GM23338 (cell line): ENCODE measurements around the gene SLC45A3. TPM values are rescaled to one million over a fixed set of nuclear protein-coding genes. Genes with fewer than 3 reads are reported as not detected.

Experiments
- ATAC-seq: fragments of 200-7000 bp; cut with Tn5 transposase; 3 replicates; pipeline ENCODE4 v1.9.1; 2020
- DNase-seq: peaks from one replicate; pipeline ENCODE4 v3.0.0-alpha.2; 2015; ENCODE audit warnings: low spot score
- H2AFZ ChIP-seq: fragments of 200-600 bp; sonication (generic); 2 replicates; pipeline ENCODE4 v1.8.0; 2016; ENCODE audit warnings: antibody characterized with exemption, mild to moderate bottlenecking, moderate library complexity
- H3F3A ChIP-seq: fragments of 200-600 bp; sonication (generic); replicated peaks from 2 replicates; pipeline ENCODE4 v1.8.0; 2017; ENCODE audit warnings: antibody characterized with exemption, mixed run types, low read depth
- H3K27ac ChIP-seq: fragments of 200-600 bp; sonication (generic); 2 replicates; pipeline ENCODE4 v1.6.1; 2016; ENCODE audit warnings: low read depth
- H3K27me3 ChIP-seq: fragments of 200-600 bp; sonication (generic); 2 replicates; pipeline ENCODE4 v1.8.0; 2016; ENCODE audit warnings: mild to moderate bottlenecking, mixed run types, moderate library complexity; ENCODE audit not compliant: insufficient read depth
- H3K36me3 ChIP-seq: fragments of 200-600 bp; sonication (generic); 2 replicates; pipeline ENCODE4 v1.8.0; 2016; ENCODE audit warnings: mild to moderate bottlenecking; ENCODE audit not compliant: insufficient read depth
- H3K4me1 ChIP-seq: fragments of 200-600 bp; sonication (generic); 2 replicates; pipeline ENCODE4 v1.8.0; 2016; ENCODE audit warnings: mild to moderate bottlenecking, moderate library complexity; ENCODE audit not compliant: insufficient read depth
- H3K4me2 ChIP-seq: fragments of 200-600 bp; sonication (generic); 2 replicates; pipeline ENCODE4 v1.7.1; 2017; ENCODE audit warnings: mixed run types
- H3K4me3 ChIP-seq: fragments of 200-600 bp; sonication (generic); 2 replicates; pipeline ENCODE4 v1.6.1; 2016; ENCODE audit warnings: mixed run types
- H3K79me2 ChIP-seq: fragments of 200-600 bp; sonication (generic); replicated peaks from 2 replicates; pipeline ENCODE4 v1.8.0; 2017; ENCODE audit warnings: mild to moderate bottlenecking; ENCODE audit not compliant: insufficient read depth
- H3K9me2 ChIP-seq: fragments of 200-600 bp; sonication (generic); 2 replicates; pipeline ENCODE4 v1.8.0; 2017; ENCODE audit not compliant: insufficient read depth
- H4K20me1 ChIP-seq: fragments of 200-600 bp; sonication (generic); replicated peaks from 2 replicates; pipeline ENCODE4 v1.8.0; 2017; ENCODE audit warnings: mild to moderate bottlenecking; ENCODE audit not compliant: insufficient read depth
- H3K27ac Mint-ChIP-seq: 2 replicates; pipeline ENCODE4 v1.8.0; 2020; ENCODE audit warnings: inconsistent platforms, mild to moderate bottlenecking, moderate library complexity, mixed read lengths
- H3K27me3 Mint-ChIP-seq: 3 replicates; pipeline ENCODE4 v1.8.0; 2022; ENCODE audit warnings: low read depth, mild to moderate bottlenecking, moderate library complexity, mixed read lengths, inconsistent platforms; ENCODE audit not compliant: insufficient read depth, poor library complexity
- H3K36me3 Mint-ChIP-seq: 3 replicates; pipeline ENCODE4 v1.8.0; 2021; ENCODE audit warnings: low read depth, mild to moderate bottlenecking, inconsistent platforms, moderate library complexity, mixed read lengths
- H3K4me1 Mint-ChIP-seq: 3 replicates; pipeline ENCODE4 v1.8.0; 2020; ENCODE audit warnings: mild to moderate bottlenecking, inconsistent platforms, mixed read lengths
- H3K4me3 Mint-ChIP-seq: 3 replicates; pipeline ENCODE4 v1.8.0; 2021; ENCODE audit warnings: moderate library complexity, mild to moderate bottlenecking, inconsistent platforms, mixed read lengths
- H3K9me3 Mint-ChIP-seq: 3 replicates; pipeline ENCODE4 v1.8.0; 2020; ENCODE audit warnings: moderate library complexity, mild to moderate bottlenecking, inconsistent platforms, mixed read lengths
- CREB1 ChIP-seq: fragments of 250-450 bp; sonication (Bioruptor Pico); IDR thresholded peaks from 2 replicates; pipeline ENCODE4 v1.5.0; 2020; ENCODE audit warnings: low read depth, mild to moderate bottlenecking, moderate library complexity
- ETS1 ChIP-seq: IDR thresholded peaks from 2 replicates; pipeline ENCODE4 v1.6.1; 2016; ENCODE audit warnings: antibody characterized with exemption
- EZH2 ChIP-seq: fragments of 200-600 bp; sonication (generic); IDR thresholded peaks from one replicate; pipeline ENCODE4 v1.8.0; 2017; ENCODE audit warnings: antibody characterized with exemption, mild to moderate bottlenecking, low read depth; ENCODE audit not compliant: unreplicated experiment
- EZH2phosphoT487 ChIP-seq: fragments of 200-600 bp; sonication (generic); IDR thresholded peaks from one replicate; pipeline ENCODE4 v1.8.1; 2018; ENCODE audit warnings: antibody characterized with exemption; ENCODE audit not compliant: unreplicated experiment
- JUNB ChIP-seq: IDR thresholded peaks from one replicate; pipeline ENCODE4 v1.6.1; 2016; ENCODE audit warnings: antibody characterized with exemption; ENCODE audit not compliant: unreplicated experiment
- NANOG ChIP-seq: IDR thresholded peaks from 2 replicates; pipeline ENCODE4 v1.6.1; 2016; ENCODE audit warnings: antibody characterized with exemption, borderline replicate concordance
- POLR2AphosphoS5 ChIP-seq: IDR thresholded peaks from 2 replicates; pipeline ENCODE4 v1.6.1; 2016; ENCODE audit warnings: antibody characterized with exemption, low read depth
- STAT1 ChIP-seq: IDR thresholded peaks from one replicate; pipeline ENCODE4 v1.6.1; 2016; ENCODE audit warnings: antibody characterized with exemption; ENCODE audit not compliant: unreplicated experiment
- ZNF114 ChIP-seq: fragments of 250-450 bp; sonication (Bioruptor Pico); IDR thresholded peaks from 2 replicates; pipeline ENCODE4 v1.5.0; 2020; ENCODE audit warnings: mild to moderate bottlenecking, moderate library complexity
- ZNF331 ChIP-seq: fragments of 250-450 bp; sonication (Bioruptor Pico); IDR thresholded peaks from 2 replicates; pipeline ENCODE4 v1.5.0; 2020; ENCODE audit warnings: low read depth, mild to moderate bottlenecking, moderate library complexity
- polyA plus RNA-seq: library from polyadenylated mRNA; unstranded; fragments of >200 nt; fragmentation: Nextera tagmentation; extraction: Ambion mirVana; gene quantifications from 2 replicates; pipeline ENCODE4 v1.2.1, GENCODE V29; 2016
- total RNA-seq: library from RNA; depleted of rRNA; stranded (reverse); fragments of >200 nt; shearing (Covaris generic); gene quantifications from 2 replicates; pipeline ENCODE4 v1.2.3, GENCODE V29; 2014
- TF ChIP-seq, protein P1 (sequence below): IDR thresholded peaks from one replicate; pipeline ENCODE4 v1.6.1; 2018; ENCODE audit warnings: antibody characterized with exemption; ENCODE audit not compliant: unreplicated experiment
- TF ChIP-seq, protein P2 (sequence below), 2 experiments: fragments of 200-600 bp in 1 of 2; sonication (generic) in 1 of 2; conservative IDR thresholded peaks; 2 replicates each; pipeline versions ENCODE4 v1.5.1 to v1.6.1; 2016 to 2017; ENCODE audit warnings: antibody characterized with exemption in 2 of 2, low read depth in 2 of 2, mild to moderate bottlenecking in 2 of 2, moderate library complexity in 1 of 2

SLC45A3 gene
- total and polyA plus RNA-seq, 2 experiments from 2014 or later: 4.7 to 16.0 TPM

DNA sequence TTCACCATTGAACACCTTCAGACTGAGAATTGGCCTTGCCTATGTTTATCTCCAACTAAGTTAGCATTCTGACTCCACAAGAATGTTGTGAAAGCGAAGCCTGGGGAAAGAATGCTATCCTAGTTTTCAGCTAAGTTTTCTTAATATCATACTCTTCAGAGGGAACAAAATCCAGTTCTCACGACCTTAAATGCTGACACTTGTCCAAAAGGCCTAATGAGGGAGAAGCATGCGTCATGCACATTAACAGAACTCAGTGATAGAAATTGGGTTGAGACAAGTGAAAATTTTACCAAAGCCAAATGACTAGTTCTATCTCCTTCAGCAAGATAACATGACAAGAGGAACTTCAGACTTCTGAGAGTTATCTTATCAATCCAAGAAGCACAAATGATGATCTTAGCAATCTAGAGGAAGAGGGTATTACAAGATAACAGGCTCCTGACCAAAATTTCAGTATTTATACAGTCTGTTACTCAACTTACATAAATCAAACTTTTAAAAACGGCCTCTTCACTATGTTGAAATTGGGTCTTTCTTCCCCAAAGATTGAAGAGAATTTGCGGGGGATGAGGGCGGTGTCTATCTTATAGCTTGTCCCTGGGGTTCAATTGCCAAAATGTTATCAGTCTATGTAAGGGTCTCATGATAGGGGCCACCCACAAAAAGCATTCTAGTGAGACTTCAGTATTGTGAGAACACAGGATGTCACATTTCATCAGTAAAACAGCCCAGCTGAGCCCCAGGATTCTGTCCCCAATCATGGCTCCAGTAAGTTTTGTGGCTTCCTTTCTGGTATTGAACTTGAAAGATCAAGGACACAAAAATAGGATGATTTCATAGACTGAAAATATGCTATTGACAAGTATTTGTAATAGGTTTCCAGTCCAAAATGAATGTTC lies 26.5 kb upstream of the SLC45A3 start:
- H3K27me3 Mint-ChIP-seq: peaks cover 4% of the 10 kb centered on the region
- TF ChIP-seq, protein P1, sequence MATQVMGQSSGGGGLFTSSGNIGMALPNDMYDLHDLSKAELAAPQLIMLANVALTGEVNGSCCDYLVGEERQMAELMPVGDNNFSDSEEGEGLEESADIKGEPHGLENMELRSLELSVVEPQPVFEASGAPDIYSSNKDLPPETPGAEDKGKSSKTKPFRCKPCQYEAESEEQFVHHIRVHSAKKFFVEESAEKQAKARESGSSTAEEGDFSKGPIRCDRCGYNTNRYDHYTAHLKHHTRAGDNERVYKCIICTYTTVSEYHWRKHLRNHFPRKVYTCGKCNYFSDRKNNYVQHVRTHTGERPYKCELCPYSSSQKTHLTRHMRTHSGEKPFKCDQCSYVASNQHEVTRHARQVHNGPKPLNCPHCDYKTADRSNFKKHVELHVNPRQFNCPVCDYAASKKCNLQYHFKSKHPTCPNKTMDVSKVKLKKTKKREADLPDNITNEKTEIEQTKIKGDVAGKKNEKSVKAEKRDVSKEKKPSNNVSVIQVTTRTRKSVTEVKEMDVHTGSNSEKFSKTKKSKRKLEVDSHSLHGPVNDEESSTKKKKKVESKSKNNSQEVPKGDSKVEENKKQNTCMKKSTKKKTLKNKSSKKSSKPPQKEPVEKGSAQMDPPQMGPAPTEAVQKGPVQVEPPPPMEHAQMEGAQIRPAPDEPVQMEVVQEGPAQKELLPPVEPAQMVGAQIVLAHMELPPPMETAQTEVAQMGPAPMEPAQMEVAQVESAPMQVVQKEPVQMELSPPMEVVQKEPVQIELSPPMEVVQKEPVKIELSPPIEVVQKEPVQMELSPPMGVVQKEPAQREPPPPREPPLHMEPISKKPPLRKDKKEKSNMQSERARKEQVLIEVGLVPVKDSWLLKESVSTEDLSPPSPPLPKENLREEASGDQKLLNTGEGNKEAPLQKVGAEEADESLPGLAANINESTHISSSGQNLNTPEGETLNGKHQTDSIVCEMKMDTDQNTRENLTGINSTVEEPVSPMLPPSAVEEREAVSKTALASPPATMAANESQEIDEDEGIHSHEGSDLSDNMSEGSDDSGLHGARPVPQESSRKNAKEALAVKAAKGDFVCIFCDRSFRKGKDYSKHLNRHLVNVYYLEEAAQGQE: no peak
- TF ChIP-seq EZH2 (no peak), ZNF114 (no peak), EZH2phosphoT487 (no peak), JUNB (no peak), NANOG (no peak), STAT1 (no peak), POLR2AphosphoS5 (no peak), ZNF331 (CRISPR knock-in tag) (no peak), ETS1 (no peak), CREB1 (CRISPR knock-in tag) (no peak)
- TF ChIP-seq, protein P2, sequence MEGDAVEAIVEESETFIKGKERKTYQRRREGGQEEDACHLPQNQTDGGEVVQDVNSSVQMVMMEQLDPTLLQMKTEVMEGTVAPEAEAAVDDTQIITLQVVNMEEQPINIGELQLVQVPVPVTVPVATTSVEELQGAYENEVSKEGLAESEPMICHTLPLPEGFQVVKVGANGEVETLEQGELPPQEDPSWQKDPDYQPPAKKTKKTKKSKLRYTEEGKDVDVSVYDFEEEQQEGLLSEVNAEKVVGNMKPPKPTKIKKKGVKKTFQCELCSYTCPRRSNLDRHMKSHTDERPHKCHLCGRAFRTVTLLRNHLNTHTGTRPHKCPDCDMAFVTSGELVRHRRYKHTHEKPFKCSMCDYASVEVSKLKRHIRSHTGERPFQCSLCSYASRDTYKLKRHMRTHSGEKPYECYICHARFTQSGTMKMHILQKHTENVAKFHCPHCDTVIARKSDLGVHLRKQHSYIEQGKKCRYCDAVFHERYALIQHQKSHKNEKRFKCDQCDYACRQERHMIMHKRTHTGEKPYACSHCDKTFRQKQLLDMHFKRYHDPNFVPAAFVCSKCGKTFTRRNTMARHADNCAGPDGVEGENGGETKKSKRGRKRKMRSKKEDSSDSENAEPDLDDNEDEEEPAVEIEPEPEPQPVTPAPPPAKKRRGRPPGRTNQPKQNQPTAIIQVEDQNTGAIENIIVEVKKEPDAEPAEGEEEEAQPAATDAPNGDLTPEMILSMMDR (conservative IDR thresholded peaks at IDR 0.05; ENCODE audit: low read depth in 2 of 2): no peak
- no peaks in the 10 kb centered on the region for H3K9me2 ChIP-seq

More for the DNA sequence above, 26.5 kb upstream of the SLC45A3 start:
- Histone ChIP-seq H3F3A (peaks cover 17% of the 10 kb centered on the region), H3K27ac (peak overlapping the region; percentile 52; the same call in 1 of the 2 replicates), H3K4me3 (no peak overlapping the region), H3K79me2 (no peaks in the 10 kb centered on the region), H2AFZ (no peak overlapping the region), H3K27me3 (no peaks in the 10 kb centered on the region), H3K36me3 (peaks cover 10% of the 10 kb centered on the region), H3K4me1 (peaks cover 5% of the 10 kb centered on the region), H3K4me2 (no peak overlapping the region), H4K20me1 (peaks cover 8% of the 10 kb centered on the region; the same call in 1 of the 2 replicates)
- ATAC-seq: no peak
- Mint-ChIP-seq H3K9me3 (no peaks in the 10 kb centered on the region), H3K36me3 (no peaks in the 10 kb centered on the region), H3K4me1 (peaks cover 7% of the 10 kb centered on the region; the same call in 2 of the 3 replicates), H3K27ac (no peak overlapping the region), H3K4me3 (no peak overlapping the region)
- no peak for DNase-seq
